Ovary (tissue), 3 donors: ENCODE results near the gene CAPN8.

Source experiments
- POLR2A ChIP-seq: fragments of 450-650 bp; IDR thresholded peaks from one replicate; pipeline ENCODE4 v1.6.1; 2017; ENCODE audit warnings: antibody characterized with exemption, mild to moderate bottlenecking, moderate library complexity
- TF ChIP-seq, protein P1 (sequence below), 3 donors: fragments of 450-650 bp in 2 of 3; fragments of 200-600 bp in 1 of 3; IDR thresholded peaks; one replicate each; pipeline versions ENCODE4 v1.5.1 to v1.8.0; 2016 to 2022; ENCODE audit warnings: antibody characterized with exemption in 3 of 3, mild to moderate bottlenecking in 1 of 3
- donor health status: DM: no; HTN: no; CAD: no.

DNA sequence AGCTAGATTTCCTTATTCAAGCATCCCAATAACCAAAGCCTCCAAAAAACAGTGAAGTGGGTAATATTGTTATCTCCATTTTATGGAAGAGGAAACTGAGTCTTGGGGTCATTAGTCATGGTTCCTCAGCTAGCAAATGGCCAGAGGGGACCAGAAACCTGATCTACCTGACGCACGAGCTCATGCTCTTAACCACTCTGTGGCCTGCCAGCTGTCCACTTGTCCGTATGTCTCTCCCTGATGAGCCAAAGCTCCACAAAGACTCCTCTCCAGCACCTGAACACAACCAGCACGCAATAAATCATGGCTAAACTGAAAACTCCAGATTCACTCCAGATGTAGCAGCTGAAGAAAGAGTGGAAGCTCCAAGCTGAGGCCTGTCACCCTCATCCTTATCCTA is 5.8 kb downstream of the CAPN8 start:
- TF ChIP-seq POLR2A, result no peak
- TF ChIP-seq, protein P1, sequence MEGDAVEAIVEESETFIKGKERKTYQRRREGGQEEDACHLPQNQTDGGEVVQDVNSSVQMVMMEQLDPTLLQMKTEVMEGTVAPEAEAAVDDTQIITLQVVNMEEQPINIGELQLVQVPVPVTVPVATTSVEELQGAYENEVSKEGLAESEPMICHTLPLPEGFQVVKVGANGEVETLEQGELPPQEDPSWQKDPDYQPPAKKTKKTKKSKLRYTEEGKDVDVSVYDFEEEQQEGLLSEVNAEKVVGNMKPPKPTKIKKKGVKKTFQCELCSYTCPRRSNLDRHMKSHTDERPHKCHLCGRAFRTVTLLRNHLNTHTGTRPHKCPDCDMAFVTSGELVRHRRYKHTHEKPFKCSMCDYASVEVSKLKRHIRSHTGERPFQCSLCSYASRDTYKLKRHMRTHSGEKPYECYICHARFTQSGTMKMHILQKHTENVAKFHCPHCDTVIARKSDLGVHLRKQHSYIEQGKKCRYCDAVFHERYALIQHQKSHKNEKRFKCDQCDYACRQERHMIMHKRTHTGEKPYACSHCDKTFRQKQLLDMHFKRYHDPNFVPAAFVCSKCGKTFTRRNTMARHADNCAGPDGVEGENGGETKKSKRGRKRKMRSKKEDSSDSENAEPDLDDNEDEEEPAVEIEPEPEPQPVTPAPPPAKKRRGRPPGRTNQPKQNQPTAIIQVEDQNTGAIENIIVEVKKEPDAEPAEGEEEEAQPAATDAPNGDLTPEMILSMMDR (IDR thresholded peaks at IDR 0.05), result no peak
